AG20443 (cell line): ENCODE measurements around the gene TBC1D2.
"Not testable (repeated sequence)": the region's sequence is repeated elsewhere in the genome, so short reads cannot be mapped to it uniquely, and the experiment has no call there.

ENCODE experiments used
- DNase-seq: peaks from one replicate; pipeline ENCODE4 v3.0.0; 2012; ENCODE audit warnings: low spot score, mixed read lengths

TBC1D2 gene, protein sequence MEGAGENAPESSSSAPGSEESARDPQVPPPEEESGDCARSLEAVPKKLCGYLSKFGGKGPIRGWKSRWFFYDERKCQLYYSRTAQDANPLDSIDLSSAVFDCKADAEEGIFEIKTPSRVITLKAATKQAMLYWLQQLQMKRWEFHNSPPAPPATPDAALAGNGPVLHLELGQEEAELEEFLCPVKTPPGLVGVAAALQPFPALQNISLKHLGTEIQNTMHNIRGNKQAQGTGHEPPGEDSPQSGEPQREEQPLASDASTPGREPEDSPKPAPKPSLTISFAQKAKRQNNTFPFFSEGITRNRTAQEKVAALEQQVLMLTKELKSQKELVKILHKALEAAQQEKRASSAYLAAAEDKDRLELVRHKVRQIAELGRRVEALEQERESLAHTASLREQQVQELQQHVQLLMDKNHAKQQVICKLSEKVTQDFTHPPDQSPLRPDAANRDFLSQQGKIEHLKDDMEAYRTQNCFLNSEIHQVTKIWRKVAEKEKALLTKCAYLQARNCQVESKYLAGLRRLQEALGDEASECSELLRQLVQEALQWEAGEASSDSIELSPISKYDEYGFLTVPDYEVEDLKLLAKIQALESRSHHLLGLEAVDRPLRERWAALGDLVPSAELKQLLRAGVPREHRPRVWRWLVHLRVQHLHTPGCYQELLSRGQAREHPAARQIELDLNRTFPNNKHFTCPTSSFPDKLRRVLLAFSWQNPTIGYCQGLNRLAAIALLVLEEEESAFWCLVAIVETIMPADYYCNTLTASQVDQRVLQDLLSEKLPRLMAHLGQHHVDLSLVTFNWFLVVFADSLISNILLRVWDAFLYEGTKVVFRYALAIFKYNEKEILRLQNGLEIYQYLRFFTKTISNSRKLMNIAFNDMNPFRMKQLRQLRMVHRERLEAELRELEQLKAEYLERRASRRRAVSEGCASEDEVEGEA

DNA sequence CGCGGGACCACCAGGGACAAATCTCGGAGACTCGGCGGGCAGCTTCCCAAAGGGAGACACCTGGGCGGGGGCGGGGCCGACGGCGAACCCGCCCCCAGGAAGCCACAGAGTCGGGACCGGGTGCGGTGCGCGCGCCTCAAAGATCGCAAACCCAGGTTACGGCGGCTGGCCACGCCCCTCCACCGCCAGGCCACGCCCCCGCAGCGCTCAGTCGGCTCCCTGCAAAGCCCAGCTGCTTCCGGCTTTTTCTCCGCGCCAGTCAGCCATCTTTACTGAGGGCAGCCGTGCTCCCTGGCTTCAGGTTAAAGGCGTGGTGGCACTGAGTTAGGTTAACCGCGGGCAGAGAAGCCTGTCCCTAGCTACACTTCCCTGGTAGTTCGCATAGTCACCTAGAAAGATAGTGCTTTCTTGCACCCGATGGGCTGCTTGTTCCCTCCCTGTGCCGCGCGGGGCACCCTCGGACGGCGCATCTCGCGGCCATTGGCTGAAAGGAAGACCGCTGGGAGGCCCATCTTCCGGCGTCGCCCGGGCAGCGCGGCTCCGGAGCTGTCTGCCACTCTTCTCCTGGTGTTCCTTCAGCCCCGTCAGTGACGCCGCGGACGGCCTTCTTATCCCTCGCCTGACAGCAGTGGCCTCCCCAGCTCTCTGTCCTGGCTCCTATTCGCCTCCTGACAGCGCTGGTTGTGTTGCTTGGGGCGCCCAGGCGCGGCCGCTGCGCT, at the start of gene TBC1D2:
Gene TBC1D2, minus strand, starts transcription at position 72 of the 719 bp plus-strand sequence. CDS start 108 bp downstream, outside the sequence.
- peak; percentile 98 for DNase-seq

DNA sequence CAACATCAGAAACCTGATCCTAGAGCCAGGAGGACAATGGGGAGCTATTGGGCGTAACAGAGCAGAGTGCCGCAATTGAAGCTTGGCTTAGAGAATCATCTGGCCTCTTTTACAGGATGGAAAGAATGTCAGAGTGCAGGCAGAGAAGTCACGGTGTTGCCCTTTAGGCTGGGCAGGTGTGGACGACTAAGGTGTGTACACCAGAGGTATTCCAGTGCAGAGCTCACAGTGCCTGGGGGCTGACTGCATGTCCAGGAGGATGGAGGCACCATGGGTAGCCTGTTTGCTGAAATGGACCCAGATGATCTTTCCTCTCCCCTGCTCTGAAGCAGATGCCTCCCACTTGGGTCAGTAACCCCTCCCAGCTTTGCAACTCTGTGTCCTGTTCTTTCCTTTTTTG, 48.9 kb upstream of the TBC1D2 start:
- DNase-seq: no peak

DNA sequence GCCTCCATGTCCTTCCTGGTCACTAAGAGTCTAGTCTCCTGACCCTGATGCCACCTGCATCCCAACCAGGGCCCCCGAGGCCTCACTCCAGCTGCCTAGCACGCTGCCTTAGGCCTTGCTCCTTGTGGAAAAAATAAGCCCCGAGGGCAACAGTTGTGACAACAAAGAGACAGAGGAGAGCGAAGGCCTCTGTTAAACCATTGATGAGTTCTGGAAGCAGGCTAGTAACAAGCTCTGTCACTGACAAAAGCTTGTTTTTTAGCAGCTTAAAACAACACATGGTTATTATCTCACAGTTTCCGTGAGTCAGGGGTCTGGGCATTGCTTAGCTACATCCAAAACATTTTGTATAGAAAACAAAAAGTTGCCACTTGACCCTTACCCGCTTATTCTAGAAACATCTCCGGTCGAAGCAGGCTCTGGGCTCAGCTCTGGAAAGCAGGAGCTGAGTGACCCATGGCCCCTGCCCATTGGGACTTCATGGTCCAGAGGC, 48.2 kb upstream of the TBC1D2 start:
- no peak for DNase-seq

DNA sequence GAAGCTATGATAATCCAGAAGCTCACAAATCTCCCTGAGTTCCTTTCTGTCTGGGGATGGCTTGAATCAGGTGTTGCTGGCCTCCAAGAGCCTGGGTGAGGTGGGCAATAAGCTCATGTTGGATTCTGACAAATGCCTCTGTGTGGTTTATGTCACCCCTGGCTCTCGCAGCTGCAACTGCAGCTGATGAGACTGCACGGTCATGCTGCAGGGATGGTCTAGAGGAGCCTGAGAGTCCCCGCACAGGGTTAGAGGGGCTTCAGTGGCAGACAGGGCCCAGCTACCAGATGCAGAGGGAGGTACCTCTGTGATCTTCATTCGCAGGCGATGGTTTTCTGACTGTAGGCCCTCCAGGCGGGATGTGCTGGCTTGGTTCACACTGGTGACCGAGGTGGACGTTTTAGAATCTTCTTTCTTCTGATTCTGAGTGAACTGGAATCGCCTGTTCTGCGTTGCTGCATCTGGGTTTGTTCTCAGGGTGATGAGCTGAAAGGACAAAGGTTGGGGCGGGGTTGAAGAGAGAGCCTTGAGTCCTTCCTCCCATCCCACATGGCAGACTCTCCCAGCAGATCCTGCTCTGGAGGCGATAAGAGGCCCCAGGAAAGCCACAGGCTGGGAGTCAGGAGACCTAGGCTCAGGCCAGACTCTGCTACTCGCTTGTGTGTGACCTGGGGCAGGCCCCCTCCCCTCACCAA, 47.6 kb upstream of the TBC1D2 start:
- DNase-seq: no peak

DNA sequence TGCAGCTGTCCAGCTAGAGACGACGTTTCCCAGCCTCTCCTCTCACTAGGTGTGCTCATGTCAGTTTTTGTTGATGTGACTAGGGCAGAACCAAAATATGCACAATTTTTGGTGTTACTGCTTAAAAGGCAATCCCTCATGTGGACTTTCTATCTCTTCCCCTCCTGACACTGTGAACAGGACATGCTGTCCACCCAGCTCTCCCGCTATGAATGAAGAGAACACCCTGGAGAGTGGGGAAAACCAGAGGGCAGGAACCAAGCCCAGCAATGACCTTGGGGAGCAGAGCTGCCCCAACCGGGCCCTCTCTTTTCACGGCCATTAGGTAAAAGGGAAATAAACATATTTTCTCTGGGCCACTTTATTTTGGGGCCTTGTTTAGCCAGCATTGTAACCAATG, 46.7 kb upstream of the TBC1D2 start:
- no peak for DNase-seq

DNA sequence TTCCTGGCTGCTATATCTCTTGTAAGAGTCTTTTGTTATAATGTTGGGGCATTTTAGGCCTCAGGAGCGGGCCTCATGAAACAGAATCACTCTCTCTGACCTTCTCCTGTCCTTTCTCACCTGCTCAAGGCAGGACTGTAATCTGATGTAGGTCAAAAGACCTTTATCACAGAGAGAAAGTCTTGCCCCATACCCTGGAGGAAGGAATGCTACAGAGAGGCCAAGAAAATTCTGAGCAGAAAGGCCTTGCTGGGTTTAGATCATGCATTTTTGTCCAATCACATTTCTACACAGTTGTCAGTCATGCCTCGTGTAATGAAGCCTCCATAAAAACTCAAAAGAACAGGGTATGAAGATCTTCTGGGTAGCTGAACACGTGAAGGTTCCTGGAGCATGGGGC, 45.2 kb upstream of the TBC1D2 start:
- no peak for DNase-seq

DNA sequence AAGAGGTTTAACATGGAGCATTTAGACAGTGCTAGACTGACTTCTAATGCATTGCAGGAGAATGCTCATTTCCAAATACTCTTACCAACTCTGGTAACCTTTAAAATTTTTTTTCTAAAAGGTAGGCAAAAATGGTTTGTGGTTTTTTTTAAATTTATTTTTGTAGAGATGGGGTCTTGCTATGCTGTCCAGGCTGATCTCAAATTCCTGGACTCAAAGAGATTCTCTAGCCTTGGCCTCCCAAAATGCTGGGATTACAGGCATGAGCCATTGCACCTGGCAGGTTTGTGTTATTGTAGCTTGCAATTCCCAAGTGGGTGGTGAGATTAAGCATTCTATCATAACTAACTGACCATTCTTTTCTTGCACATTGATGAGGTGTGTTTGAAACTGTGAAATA, 43.0 kb upstream of the TBC1D2 start:
- DNase-seq: no peak

DNA sequence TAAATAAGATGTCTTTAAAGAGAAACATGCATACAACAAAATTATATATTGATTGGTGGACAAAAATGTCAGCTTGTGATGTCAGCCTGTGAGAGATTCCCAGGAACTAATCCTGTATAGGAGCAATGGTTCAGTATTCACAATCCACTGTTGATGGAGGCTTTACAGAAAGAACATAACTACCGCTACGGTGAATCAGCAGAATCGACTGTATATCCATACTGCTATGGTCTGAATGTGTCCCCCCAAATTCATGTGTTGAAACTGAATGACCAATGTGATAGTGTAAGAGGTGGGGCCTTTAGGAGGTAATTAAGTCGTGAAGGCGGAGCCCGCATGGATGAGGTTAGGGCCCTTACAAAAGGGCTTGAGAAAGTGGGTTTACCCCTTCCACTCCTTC, 40.4 kb upstream of the TBC1D2 start:
- no peak for DNase-seq

DNA sequence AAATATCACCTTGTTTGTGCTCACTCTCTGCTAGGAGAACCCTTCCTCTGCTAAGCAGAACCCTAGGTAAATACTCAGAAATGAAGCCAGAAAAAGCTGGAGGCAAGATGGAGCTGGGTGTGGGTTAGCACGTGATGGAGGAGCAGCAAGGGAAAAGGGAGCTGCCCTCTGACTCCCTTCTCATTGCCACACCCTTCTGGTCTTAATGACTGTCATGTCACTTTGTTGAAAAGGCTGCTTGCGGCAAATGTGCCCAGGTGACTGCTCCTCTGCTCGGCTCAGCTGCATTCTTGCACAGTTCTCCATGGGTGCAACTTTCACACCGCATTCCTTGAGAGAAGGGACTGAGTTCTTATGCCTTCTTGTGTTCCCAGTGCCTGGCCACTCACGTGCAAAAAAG, 36.4 kb upstream of the TBC1D2 start:
- no peak for DNase-seq

DNA sequence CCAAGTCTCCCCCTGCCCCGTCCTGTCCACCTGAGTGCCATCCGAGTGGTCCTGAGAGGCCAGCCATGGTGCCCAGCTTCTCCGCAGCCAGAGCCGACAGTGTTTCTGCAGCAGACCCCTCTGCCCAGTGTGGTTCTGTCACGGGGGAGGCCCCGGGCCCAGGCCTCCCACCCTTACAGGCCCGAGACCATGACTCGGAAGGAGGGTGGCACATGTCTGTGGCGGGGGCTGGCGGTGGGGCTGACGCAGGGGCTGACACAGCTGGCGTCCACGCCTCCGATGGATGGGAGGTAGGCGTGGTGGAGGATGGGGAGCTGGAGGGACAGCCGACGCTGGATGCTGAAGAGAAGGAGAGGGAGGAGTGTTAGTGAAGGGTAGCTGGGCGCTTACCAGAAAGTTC, 35.0 kb upstream of the TBC1D2 start:
- no peak for DNase-seq

DNA sequence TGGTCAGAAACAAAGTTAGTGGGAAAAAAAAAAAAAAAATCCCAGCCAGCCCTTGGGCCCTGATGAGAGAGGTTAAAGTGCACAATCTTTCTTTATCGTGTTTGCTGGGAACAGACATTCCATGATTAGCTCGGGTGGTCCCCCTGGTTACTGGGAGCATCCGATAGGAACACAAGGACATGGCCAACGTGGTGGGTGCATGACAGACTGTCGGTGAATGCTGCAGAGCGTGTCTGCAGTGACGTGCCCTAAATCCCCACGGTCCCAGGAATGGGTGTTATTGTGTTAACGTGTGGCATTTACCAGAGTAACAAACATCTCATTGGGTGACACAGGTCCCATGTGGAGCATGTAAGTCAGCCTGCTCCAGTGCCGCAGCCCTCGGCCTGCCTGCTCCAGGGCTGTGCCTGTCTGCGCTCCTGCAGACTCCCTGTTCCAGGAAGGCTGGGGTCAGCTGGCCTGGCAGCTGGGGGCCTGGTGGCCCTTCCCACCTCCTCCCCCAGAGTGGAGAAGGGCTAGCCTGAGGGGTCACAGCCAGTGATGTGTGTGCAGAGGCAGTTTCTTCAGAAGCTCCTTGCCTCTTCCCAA, 34.3 kb upstream of the TBC1D2 start:
- DNase-seq: no peak

DNA sequence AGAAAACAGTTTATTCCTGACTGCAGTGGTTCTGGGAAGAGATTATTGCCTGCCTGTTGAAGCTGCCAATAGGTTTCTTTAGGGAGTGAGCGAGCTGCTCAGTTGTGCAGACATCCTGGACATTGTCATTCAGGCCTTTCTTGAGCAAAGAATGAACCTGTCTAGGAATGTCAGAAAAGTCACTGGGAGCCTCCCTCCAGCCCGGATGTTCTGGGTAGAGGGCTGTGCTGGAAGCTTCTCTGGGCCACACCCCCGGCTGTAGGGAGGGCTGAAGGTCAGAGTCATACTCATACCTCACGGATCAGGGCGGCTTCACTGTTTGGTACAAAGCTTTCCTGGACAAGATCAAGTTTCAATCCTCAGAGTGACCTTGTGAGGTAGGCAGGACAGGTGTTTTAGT, 33.4 kb upstream of the TBC1D2 start:
- no peak for DNase-seq

DNA sequence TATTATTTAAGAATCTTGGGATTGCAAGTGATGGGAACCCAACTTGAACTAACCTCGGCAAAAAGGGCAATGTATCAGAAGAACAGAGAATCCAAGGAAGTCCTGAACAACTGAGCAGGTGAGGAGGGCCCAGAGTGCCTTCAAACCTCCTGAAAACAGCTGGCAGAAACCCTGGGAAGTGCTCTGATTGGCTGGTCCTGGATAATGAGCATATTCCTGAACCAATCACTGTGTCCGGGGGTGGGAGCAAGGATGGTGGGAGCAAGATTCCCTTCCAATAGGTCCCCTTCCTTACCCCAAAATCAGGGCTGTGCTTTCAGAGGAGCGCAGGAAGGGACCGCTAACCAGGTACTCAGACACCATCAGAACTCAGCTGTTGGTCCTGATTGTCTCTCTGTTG, 31.9 kb upstream of the TBC1D2 start:
- DNase-seq: no peak

DNA sequence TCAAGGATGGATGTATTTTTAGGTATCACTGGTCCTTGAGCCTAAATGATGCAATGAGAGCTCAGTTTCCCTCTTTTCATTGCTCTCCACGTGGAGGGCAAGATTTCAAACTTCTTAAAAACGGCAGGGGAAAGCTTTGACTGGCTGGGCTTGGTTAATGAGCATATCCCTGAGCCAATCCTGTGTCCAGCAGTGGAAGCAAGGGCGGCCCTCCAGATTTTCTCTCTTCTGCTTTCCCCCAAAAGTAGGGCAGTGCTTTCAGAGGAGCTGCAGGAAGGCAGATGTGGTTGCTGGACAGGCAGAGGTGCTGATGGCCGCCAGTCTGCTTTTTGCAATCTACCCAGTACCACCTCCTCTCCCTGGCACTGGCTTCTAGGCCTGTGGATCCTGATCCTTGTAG, 30.0 kb upstream of the TBC1D2 start:
- DNase-seq: no peak

DNA sequence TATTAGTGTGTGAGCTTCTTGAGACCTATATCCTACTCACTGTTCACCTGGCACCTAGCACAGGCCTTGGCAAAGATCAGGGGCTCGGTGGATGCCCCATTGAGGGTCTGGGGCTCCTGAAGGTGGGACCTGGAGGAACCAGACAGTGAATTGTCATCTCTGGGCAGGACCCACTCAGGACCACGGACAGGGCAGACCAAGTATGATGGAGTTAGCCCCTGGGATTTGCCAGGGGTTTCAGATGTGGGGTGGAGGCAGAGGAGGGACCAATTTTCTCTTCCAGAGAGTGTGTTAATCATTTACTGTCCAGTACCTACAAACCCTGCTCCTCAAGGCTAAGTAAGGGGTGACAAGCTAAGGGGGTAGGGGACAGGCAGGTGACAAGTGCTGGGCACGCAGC, 29.3 kb upstream of the TBC1D2 start:
- no peak for DNase-seq

DNA sequence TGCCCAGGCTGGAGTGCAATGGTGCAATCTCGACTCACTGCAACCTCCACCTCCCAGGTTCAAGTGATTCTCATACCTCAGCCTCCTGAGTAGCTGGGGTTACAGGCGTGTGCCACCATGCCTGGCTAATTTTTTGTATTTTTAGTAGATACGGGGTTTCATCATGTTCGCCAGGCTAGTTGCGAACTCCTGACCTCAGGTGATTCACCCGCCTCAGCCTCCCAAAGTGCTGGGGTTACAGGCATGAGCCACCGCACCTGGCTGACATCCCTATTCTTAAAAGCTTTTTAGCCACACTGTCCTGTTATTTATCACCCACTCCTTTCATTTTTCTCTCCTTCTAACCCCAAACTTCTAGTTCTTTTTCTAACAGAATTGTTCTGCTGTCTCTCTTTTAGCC, 27.7 kb upstream of the TBC1D2 start:
- DNase-seq: not testable (repeated sequence)

DNA sequence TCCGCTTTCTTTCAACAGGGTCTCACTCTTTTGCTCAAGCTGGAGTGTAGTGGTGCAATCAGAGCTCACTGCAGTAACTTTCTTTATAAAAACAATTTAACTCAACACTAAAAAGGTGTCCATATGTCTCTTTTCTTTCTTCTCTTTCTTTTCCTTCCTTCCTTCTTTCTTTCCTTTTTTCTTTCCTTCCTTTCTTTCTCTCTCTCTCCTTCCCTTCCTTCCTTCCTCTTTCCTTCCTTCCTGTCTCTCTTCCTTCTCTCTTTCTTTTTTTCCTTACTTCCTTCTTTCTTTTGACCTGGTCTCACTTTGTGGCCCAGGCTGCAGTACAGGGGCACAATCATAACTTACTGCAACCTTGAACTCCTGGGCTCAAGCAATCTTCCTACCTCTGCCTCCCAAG, 25.8 kb upstream of the TBC1D2 start:
- DNase-seq: no peak

DNA sequence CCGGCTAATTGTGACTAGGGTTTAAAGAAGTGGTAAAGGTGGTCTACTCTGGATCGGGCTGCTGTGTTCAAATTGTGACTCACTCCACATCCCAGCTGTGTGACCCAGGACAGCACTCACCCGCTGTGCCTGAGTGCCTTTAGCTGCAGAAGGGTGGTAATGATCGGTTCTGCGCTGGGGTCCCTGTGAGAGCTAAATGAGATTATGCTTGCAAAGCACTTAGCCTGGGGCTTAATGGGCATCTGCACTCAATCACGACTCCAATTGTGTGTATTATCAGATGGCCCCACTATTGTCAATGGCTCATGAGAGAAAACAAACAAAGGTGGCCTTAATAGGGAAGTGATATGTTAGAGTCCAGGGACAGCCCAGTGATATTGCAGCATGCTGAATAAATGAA, 25.1 kb upstream of the TBC1D2 start:
- no peak for DNase-seq

DNA sequence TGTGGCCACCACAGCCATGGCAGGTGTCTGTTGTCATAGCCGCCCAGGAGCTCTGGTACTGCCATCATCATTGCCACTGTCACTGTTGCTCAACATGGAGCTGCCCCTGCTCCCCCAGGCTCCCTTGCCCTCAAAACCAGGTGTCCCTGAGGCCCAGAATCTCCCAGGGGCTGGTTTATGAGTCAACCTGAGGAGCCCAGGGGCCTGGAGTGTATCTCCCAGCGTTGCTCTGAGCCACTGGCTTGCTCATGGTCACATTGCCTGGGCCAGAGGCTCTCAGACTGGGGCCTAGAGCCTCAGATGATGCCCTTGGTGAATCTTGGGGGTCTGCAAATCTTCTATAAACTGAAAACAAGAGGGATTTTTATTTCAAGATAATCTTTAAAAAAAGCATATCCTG, 24.7 kb upstream of the TBC1D2 start:
- no peak for DNase-seq

DNA sequence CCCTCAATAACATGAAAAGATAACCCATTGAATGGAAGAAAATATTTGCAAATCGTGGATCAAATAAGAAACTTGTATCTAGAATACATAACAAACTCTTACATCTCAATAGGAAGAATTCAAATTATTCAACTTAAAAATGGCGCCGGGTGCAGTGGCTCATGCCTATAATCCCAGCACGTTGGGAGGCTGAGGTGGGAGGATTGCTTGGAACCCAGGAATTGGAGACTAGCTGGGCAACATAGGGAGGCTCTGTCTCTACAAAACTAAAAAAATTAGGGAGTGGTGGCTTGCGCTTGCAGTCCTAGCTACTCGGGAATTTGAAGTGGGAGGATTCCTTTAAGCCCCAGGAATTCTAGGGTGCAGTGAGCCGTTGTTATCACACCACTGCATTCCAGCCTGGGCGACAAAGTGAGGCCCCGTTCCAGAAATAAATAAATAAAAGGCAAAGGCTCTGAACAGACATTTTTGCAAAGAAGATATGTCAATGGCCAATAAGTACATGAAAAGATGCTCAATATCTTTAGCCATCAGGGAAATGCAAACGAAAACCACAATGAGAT, 21.5 kb upstream of the TBC1D2 start:
- no peak for DNase-seq

DNA sequence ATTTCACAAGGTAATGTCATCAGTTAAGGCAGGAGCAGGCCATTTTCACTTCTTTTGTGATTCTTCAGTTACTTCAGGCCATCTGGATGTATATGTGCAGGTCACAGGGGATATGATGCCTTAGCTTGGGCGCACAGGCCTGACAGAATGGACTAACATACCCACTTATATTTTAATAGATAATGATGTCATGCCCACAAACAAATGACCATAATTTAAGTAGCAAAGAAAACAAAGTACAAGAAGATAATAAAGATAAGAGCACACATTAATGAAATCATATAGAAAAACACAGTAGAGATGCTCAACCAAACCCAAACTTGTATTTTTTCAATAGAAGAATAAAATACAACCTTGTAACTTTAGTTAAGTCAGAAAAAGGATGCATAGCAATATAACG, 19.7 kb upstream of the TBC1D2 start:
- no peak for DNase-seq
